ENCODE results near the gene DPEP3.

The DPEP3 gene

DNA sequence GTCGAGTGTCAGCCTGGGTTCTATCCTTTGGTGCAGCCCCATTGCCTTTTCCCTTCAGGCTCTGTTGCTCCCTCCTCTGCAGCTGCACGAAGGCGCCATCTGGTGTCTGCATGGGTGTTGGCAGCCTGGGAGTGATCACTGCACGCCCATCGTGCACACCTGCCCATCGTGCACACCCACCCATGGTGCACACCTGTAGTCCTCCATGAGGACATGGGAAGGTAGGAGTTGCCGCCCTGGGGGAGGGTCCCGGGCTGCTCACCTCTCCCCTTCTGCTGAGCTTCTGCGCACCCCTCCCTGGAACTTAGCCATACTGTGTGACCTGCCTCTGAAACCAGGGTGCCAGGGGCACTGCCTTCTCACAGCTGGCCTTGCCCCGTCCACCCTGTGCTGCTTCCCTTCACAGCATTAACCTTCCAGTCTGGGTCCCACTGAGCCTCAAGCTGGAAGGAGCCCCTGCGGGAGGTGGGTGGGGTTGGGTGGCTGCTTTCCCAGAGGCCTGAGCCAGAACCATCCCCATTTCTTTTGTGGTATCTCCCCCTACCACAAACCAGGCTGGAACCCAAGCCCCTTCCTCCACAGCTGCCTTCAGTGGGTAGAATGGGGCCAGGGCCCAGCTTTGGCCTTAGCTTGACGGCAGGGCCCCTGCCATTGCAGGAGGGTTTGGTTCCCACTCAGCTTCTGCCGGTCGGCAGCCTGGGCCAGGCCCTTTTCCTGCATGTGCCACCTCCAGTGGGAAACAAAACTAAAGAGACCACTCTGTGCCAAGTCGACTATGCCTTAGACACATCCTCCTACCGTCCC lies 51.5 kb downstream of the DPEP3 start:
- DNase-seq, result peak; percentile 44

DNA sequence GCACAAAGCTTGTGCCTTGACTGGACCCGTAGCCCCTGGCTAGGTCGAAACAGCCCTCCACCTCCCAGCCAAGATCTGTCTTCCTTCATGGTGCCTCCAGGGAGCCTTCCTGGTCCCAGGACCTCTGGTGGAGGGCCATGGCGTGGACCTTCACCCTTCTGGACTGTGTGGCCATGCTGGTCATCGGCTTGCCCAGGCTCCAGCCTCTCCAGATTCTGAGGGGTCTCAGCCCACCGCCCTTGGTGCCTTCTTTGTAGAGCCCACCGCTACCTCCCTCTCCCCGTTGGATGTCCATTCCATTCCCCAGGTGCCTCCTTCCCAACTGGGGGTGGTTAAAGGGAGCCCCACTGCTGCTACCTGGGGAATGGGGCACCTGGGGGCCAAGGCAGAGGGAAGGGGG lies 52.2 kb downstream of the DPEP3 start:
- DNase-seq, result no peak

DNA sequence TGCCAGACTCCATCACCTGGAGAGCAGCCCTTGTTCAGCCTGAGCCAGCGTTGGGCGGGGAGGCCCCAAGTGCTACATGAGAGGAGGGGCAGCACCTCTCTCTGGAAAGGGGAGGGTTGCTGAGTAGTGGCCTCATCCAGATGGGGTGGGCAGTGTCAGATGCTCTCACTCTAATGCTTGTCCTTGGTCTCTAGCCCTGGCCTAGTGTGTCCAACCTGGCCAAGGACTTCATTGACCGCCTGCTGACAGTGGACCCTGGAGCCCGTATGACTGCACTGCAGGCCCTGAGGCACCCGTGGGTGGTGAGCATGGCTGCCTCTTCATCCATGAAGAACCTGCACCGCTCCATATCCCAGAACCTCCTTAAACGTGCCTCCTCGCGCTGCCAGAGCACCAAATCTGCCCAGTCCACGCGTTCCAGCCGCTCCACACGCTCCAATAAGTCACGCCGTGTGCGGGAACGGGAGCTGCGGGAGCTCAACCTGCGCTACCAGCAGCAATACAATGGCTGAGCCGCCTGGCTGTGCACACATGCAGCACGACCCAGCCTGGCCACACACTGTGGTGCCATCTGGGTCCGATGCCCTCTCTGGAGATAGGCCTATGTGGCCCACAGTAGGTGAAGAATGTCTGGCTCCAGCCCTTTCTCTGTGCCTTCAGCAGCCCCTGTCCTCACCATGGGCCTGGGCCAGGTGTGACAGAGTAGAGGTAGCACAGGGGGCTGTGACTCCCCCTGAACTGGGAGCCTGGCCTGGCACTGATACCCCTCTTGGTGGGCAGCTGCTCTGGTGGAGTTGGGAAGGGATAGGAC lies 53.0 kb downstream of the DPEP3 start:
- no peak for DNase-seq

DNA sequence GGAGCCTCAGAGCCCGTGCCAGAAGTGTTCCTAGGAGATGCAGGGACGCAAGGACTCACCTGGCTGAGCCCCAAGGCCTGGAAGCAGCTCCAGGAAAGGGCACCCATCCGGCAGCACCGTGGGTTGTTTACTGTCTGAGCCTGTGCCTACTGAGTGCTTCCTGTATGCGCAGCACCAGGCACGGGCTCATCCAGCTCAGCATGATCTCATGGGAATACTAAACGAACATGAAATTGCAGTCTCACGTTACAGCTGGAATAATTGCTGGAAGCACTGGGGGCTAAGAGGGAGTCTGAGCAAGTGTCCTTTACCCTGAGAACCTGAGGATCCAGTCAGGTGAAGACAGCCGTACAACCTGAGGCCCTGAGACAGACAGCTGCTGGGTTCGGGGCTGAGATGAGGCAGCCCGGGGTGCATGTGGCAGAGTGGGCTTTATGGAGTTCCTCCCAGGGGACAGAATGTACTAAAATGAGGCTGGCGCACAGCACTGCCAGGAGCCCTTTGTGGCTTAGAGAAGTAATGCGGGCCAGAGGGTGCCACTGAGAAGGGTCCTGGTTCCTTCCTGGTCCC lies 54.0 kb downstream of the DPEP3 start:
- DNase-seq, result no peak

Measured in NCI-H774 (cell line).